Loucy (cell line): ENCODE measurements around the gene ASB16.

Experiments used
- H2AFZ ChIP-seq: fragments of 200-600 bp; sonication (generic); 2 replicates; pipeline ENCODE4 v1.6.0; 2016; ENCODE audit warnings: antibody characterized with exemption, mild to moderate bottlenecking, low read length, moderate library complexity
- H3F3A ChIP-seq: fragments of 200-600 bp; 2 replicates; pipeline ENCODE4 v1.6.0; 2016; ENCODE audit warnings: antibody characterized with exemption, low read depth, mild to moderate bottlenecking
- H3K27me3 ChIP-seq: fragments of 200-600 bp; sonication (generic); 2 replicates; pipeline ENCODE4 v1.6.1; 2014; ENCODE audit warnings: low read length, mild to moderate bottlenecking; ENCODE audit not compliant: insufficient read depth, poor library complexity, severe bottlenecking
- H3K36me3 ChIP-seq: fragments of 200-600 bp; sonication (generic); 2 replicates; pipeline ENCODE4 v1.6.1; 2016; ENCODE audit warnings: low read length; ENCODE audit not compliant: insufficient read depth
- H3K4me1 ChIP-seq: fragments of 200-600 bp; sonication (generic); 2 replicates; pipeline ENCODE4 v1.5.1; 2014; ENCODE audit warnings: low read length, mild to moderate bottlenecking; ENCODE audit not compliant: insufficient read depth, poor library complexity, severe bottlenecking
- H3K4me2 ChIP-seq: fragments of 200-600 bp; sonication (generic); 2 replicates; pipeline ENCODE4 v1.6.0; 2014; ENCODE audit warnings: antibody characterized with exemption, low read length, low read depth, mild to moderate bottlenecking; ENCODE audit not compliant: poor library complexity, severe bottlenecking
- H3K4me3 ChIP-seq: fragments of 200-600 bp; sonication (generic); 2 replicates; pipeline ENCODE4 v1.5.1; 2014; ENCODE audit warnings: low read length, mild to moderate bottlenecking, mixed read lengths; ENCODE audit not compliant: poor library complexity, severe bottlenecking
- H3K79me2 ChIP-seq: fragments of 200-600 bp; sonication (generic); 2 replicates; pipeline ENCODE4 v1.6.1; 2014; ENCODE audit warnings: low read length; ENCODE audit not compliant: insufficient read depth
- H3K9ac ChIP-seq: fragments of 200-600 bp; sonication (generic); 2 replicates; pipeline ENCODE4 v1.6.0; 2014; ENCODE audit warnings: mild to moderate bottlenecking, low read depth, low read length, moderate library complexity; ENCODE audit not compliant: poor library complexity, severe bottlenecking
- H3K9me2 ChIP-seq: fragments of 200-600 bp; sonication (generic); replicated peaks from 2 replicates; pipeline ENCODE4 v1.6.1; 2016; ENCODE audit warnings: low read depth, low read length, mixed read lengths
- H3K9me3 ChIP-seq: fragments of 200-600 bp; sonication (generic); 2 replicates; pipeline ENCODE4 v1.6.1; 2014; ENCODE audit warnings: mild to moderate bottlenecking, antibody characterized with exemption, low read length, low read depth; ENCODE audit not compliant: insufficient read depth
- H4K20me1 ChIP-seq: fragments of 200-600 bp; sonication (generic); 2 replicates; pipeline ENCODE4 v1.6.0; 2014; ENCODE audit warnings: antibody characterized with exemption, low read length, mild to moderate bottlenecking; ENCODE audit not compliant: insufficient read depth, poor library complexity, severe bottlenecking
- EZH2phosphoT487 ChIP-seq: fragments of 200-600 bp; IDR thresholded peaks from 2 replicates; pipeline ENCODE4 v1.6.1; 2018; ENCODE audit warnings: antibody characterized with exemption, mild to moderate bottlenecking, moderate library complexity, borderline replicate concordance
- TF ChIP-seq, protein P1 (sequence below): fragments of 200-600 bp; sonication (generic); conservative IDR thresholded peaks from 2 replicates; pipeline ENCODE4 v1.5.1; 2014; ENCODE audit warnings: mild to moderate bottlenecking, antibody characterized with exemption, low read length

ASB16 gene

DNA sequence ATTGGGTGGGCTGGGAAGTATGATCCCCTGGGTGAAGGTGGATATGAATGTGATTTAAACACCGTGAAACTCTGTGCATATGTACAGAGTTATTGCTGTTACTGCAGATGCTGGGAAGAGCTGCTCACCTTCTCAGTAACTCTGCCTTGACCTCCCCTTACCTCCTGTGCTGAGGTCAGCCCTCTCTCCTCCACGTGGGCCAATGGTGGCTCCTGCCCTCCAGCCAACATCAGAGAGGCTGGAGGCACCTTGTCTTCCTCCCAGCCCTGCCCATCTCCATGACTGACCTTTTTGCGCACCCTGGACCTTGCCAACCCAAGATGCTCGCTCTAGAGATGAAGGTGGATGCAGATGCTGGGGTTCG is 387 bp upstream of the ASB16 start:
- H3F3A ChIP-seq, result no peaks in the 10 kb centered on the region
- H3K79me2 ChIP-seq, result no peaks in the 10 kb centered on the region
- TF ChIP-seq, protein P1, sequence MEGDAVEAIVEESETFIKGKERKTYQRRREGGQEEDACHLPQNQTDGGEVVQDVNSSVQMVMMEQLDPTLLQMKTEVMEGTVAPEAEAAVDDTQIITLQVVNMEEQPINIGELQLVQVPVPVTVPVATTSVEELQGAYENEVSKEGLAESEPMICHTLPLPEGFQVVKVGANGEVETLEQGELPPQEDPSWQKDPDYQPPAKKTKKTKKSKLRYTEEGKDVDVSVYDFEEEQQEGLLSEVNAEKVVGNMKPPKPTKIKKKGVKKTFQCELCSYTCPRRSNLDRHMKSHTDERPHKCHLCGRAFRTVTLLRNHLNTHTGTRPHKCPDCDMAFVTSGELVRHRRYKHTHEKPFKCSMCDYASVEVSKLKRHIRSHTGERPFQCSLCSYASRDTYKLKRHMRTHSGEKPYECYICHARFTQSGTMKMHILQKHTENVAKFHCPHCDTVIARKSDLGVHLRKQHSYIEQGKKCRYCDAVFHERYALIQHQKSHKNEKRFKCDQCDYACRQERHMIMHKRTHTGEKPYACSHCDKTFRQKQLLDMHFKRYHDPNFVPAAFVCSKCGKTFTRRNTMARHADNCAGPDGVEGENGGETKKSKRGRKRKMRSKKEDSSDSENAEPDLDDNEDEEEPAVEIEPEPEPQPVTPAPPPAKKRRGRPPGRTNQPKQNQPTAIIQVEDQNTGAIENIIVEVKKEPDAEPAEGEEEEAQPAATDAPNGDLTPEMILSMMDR, result no peak
- TF ChIP-seq EZH2phosphoT487, result no peak
- H3K4me3 ChIP-seq, result no peak overlapping the region
- no peak overlapping the region for H2AFZ ChIP-seq
- no peaks in the 10 kb centered on the region for H3K36me3 ChIP-seq
- H3K4me1 ChIP-seq, result peaks cover 3% of the 10 kb centered on the region
- no peaks in the 10 kb centered on the region for H3K9me2 ChIP-seq
- H4K20me1 ChIP-seq, result no peaks in the 10 kb centered on the region
- H3K27me3 ChIP-seq, result no peaks in the 10 kb centered on the region
- H3K4me2 ChIP-seq, result no peak overlapping the region
- H3K9me3 ChIP-seq, result no peaks in the 10 kb centered on the region
- no peak overlapping the region for H3K9ac ChIP-seq

DNA sequence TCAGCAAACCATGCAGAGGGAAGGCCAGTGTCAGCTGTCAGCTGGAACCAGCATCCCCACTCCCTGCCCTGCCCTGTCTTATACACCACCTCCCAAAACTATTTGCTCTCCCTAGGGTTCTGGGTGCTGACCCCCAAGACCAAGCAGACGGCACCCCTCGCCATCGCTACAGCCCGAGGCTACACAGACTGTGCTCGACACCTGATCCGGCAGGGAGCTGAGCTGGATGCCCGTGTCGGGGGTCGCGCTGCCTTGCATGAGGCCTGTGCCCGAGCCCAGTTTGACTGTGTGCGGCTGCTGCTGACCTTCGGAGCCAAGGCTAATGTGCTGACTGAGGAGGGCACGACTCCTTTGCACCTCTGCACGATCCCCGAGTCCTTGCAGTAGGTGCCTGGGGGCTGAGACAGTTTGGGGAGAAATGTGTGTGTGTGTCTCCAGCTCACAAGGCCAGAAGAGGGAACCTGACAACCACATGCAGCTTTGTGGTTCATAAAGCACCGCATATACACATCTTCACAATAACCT is 1.5 kb downstream of the ASB16 start:
- H3F3A ChIP-seq, result no peaks in the 10 kb centered on the region
- no peaks in the 10 kb centered on the region for H3K27me3 ChIP-seq
- TF ChIP-seq EZH2phosphoT487, result no peak
- TF ChIP-seq, protein P1, result no peak
- no peaks in the 10 kb centered on the region for H3K9me3 ChIP-seq
- peaks cover 3% of the 10 kb centered on the region for H3K4me1 ChIP-seq
- H3K4me3 ChIP-seq, result no peak overlapping the region
- H3K79me2 ChIP-seq, result no peaks in the 10 kb centered on the region
- peaks cover 6% of the 10 kb centered on the region; the same call in 1 of the 2 replicates for H3K36me3 ChIP-seq
- H2AFZ ChIP-seq, result no peak overlapping the region
- no peaks in the 10 kb centered on the region for H4K20me1 ChIP-seq
- H3K9me2 ChIP-seq, result no peaks in the 10 kb centered on the region
- no peak overlapping the region for H3K4me2 ChIP-seq
- no peak overlapping the region for H3K9ac ChIP-seq

DNA sequence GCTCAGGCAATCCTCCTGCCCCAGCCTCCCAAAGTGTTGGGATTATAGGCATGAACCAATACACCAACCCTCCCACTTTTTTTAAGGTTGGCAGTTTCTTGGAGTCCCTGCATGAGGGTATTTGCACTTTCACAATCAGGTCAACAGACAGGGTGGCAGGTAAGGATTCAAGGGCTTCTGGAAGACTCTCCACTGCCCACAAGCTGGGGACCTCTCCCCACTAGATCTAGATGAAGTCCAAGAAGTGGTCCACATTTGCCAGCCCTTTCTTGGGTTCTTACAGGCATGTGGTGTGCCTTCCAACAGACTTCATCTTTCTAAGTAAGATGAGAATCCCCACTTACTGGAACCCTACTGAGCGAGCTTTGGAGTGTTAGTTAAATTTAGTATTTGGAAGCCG is 3.9 kb downstream of the ASB16 start:
- Histone ChIP-seq H3K4me2 (no peak overlapping the region), H3K79me2 (no peaks in the 10 kb centered on the region), H3K9ac (no peak overlapping the region), H2AFZ (no peak overlapping the region), H3F3A (no peaks in the 10 kb centered on the region), H3K9me2 (no peaks in the 10 kb centered on the region), H3K36me3 (peaks cover 10% of the 10 kb centered on the region; the same call in 1 of the 2 replicates), H3K4me1 (no peaks in the 10 kb centered on the region), H3K27me3 (no peaks in the 10 kb centered on the region), H3K9me3 (no peaks in the 10 kb centered on the region), H3K4me3 (no peak overlapping the region), H4K20me1 (no peaks in the 10 kb centered on the region)
- TF ChIP-seq, protein P1, result no peak
- no peak for TF ChIP-seq EZH2phosphoT487
